Measurements from ENCODE around the gene CYP2U1.

CYP2U1 gene

GRCh38 chr4:107897823-107898222, 33.5 kb upstream of the CYP2U1 start:
- Histone ChIP-seq H3K4me3 (ENCODE audit: low read depth, low read length, poor library complexity, severe bottlenecking) (no peak overlapping the region), H3K4me2 (ENCODE audit: low read length) (no peak overlapping the region), H3K27ac (ENCODE audit: low read depth, low read length, poor library complexity, severe bottlenecking) (no peak overlapping the region), H3F3A (ENCODE audit: insufficient read depth, low read length) (no peaks in the 10 kb centered on the region), H3K27me3 (ENCODE audit: insufficient read depth, low read length) (no peaks in the 10 kb centered on the region), H2AFZ (ENCODE audit: low read length) (no peak overlapping the region), H3K9me2 (ENCODE audit: low read depth, low read length) (no peaks in the 10 kb centered on the region), H4K20me1 (ENCODE audit: insufficient read depth, low read length) (no peaks in the 10 kb centered on the region), H3K79me2 (ENCODE audit: insufficient read depth, low read length) (no peaks in the 10 kb centered on the region), H3K9me3 (ENCODE audit: low read length) (no peaks in the 10 kb centered on the region), H3K36me3 (ENCODE audit: insufficient read depth, low read length) (no peaks in the 10 kb centered on the region), H3K9ac (ENCODE audit: low read length) (no peak overlapping the region), H3K4me1 (ENCODE audit: insufficient read depth, low read length, severe bottlenecking) (no peaks in the 10 kb centered on the region)
- TF ChIP-seq EZH2 (IDR thresholded peaks at IDR 0.05; ENCODE audit: borderline replicate concordance, low read length), result no peak
- no peak for TF ChIP-seq CTCF (IDR thresholded peaks at IDR 0.05; ENCODE audit: low read length)

GRCh38 chr4:107900067-107900466, 31.3 kb upstream of the CYP2U1 start:
- H3K79me2 ChIP-seq (ENCODE audit: insufficient read depth, low read length), result no peaks in the 10 kb centered on the region
- no peak for TF ChIP-seq CTCF (IDR thresholded peaks at IDR 0.05; ENCODE audit: low read length)
- no peak for TF ChIP-seq EZH2 (IDR thresholded peaks at IDR 0.05; ENCODE audit: borderline replicate concordance, low read length)

GRCh38 chr4:107900508-107900907, 30.8 kb upstream of the CYP2U1 start:
- no peak overlapping the region for H3K4me2 ChIP-seq (ENCODE audit: low read length)
- no peak overlapping the region for H2AFZ ChIP-seq (ENCODE audit: low read length)
- TF ChIP-seq CTCF (IDR thresholded peaks at IDR 0.05; ENCODE audit: low read length) (no peak), EZH2 (IDR thresholded peaks at IDR 0.05; ENCODE audit: borderline replicate concordance, low read length) (no peak)
- no peaks in the 10 kb centered on the region for H3K27me3 ChIP-seq (ENCODE audit: insufficient read depth, low read length)
- H3F3A ChIP-seq (ENCODE audit: insufficient read depth, low read length), result no peaks in the 10 kb centered on the region
- H3K27ac ChIP-seq (ENCODE audit: low read depth, low read length, poor library complexity, severe bottlenecking), result no peak overlapping the region
- no peak overlapping the region for H3K4me3 ChIP-seq (ENCODE audit: low read depth, low read length, poor library complexity, severe bottlenecking)
- no peak overlapping the region for H3K9ac ChIP-seq (ENCODE audit: low read length)
- H4K20me1 ChIP-seq (ENCODE audit: insufficient read depth, low read length), result no peaks in the 10 kb centered on the region
- no peaks in the 10 kb centered on the region for H3K9me2 ChIP-seq (ENCODE audit: low read depth, low read length)
- no peaks in the 10 kb centered on the region for H3K4me1 ChIP-seq (ENCODE audit: insufficient read depth, low read length, severe bottlenecking)
- no peaks in the 10 kb centered on the region for H3K9me3 ChIP-seq (ENCODE audit: low read length)
- no peaks in the 10 kb centered on the region for H3K36me3 ChIP-seq (ENCODE audit: insufficient read depth, low read length)
- no peaks in the 10 kb centered on the region for H3K79me2 ChIP-seq (ENCODE audit: insufficient read depth, low read length)

More at GRCh38 chr4:107900067-107900466, 31.3 kb upstream of the CYP2U1 start:
- no peaks in the 10 kb centered on the region for H3K27me3 ChIP-seq (ENCODE audit: insufficient read depth, low read length)
- H3K9me3 ChIP-seq (ENCODE audit: low read length), result no peaks in the 10 kb centered on the region
- no peaks in the 10 kb centered on the region for H3K9me2 ChIP-seq (ENCODE audit: low read depth, low read length)
- H3K36me3 ChIP-seq (ENCODE audit: insufficient read depth, low read length), result no peaks in the 10 kb centered on the region
- no peaks in the 10 kb centered on the region for H3K4me1 ChIP-seq (ENCODE audit: insufficient read depth, low read length, severe bottlenecking)
- no peak overlapping the region for H2AFZ ChIP-seq (ENCODE audit: low read length)
- no peaks in the 10 kb centered on the region for H3F3A ChIP-seq (ENCODE audit: insufficient read depth, low read length)
- no peaks in the 10 kb centered on the region for H4K20me1 ChIP-seq (ENCODE audit: insufficient read depth, low read length)
- H3K4me2 ChIP-seq (ENCODE audit: low read length), result no peak overlapping the region
- H3K9ac ChIP-seq (ENCODE audit: low read length), result no peak overlapping the region
- H3K27ac ChIP-seq (ENCODE audit: low read depth, low read length, poor library complexity, severe bottlenecking), result no peak overlapping the region
- H3K4me3 ChIP-seq (ENCODE audit: low read depth, low read length, poor library complexity, severe bottlenecking), result no peak overlapping the region
